22Rv1 (cell line): ENCODE data around the gene GRM1.

ENCODE experiments used
- H3K27ac ChIP-seq: fragments of 450-650 bp; 2 replicates; pipeline ENCODE4 v1.5.1; 2017
- CTCF ChIP-seq: fragments of 450-650 bp; IDR thresholded peaks from 2 replicates; pipeline ENCODE4 v1.5.1; 2017; ENCODE audit warnings: mild to moderate bottlenecking
- ZFX ChIP-seq: fragments of 450-650 bp; IDR thresholded peaks from 2 replicates; pipeline ENCODE4 v1.6.1; 2017; ENCODE audit warnings: antibody characterized with exemption, borderline replicate concordance

The GRM1 gene

GRCh38 chr6:146028851-146029572 lies at the start of gene GRM1:
Gene GRM1, plus strand, starts transcription at chr6:146029062. Its CDS starts 456 bp downstream, at chr6:146029518.
- TF ChIP-seq ZFX (no peak), CTCF (no peak)
- no peak within 1 kb of the TSS for H3K27ac ChIP-seq

- TF ChIP-seq ZFX (no peak), CTCF (no peak)
- H3K27ac ChIP-seq = no peak overlapping the region
These were observed 19.5 kb upstream of the GRM1 start for GRCh38 chr6:146009338-146009737.

GRCh38 chr6:146014233-146014632 lies 14.6 kb upstream of the GRM1 start:
- TF ChIP-seq ZFX (no peak), CTCF (no peak)
- H3K27ac ChIP-seq = no peak overlapping the region

GRCh38 chr6:146017672-146018071 lies 11.2 kb upstream of the GRM1 start:
- TF ChIP-seq CTCF = no peak
- TF ChIP-seq ZFX = no peak
- H3K27ac ChIP-seq = no peak overlapping the region

GRCh38 chr6:146026873-146027272 lies 2.0 kb upstream of the GRM1 start:
- TF ChIP-seq ZFX (no peak), CTCF (no peak)
- no peak overlapping the region for H3K27ac ChIP-seq

GRCh38 chr6:146027586-146028251 lies 1.1 kb upstream of the GRM1 start:
- H3K27ac ChIP-seq = no peak overlapping the region
- TF ChIP-seq ZFX = no peak
- peak; percentile 78 for TF ChIP-seq CTCF

- no peak for TF ChIP-seq ZFX
- TF ChIP-seq CTCF = no peak
- no peak overlapping the region for H3K27ac ChIP-seq
These were observed 538 bp upstream of the GRM1 start for GRCh38 chr6:146028252-146028795.
